Upper lobe of left lung (tissue), 6 donors: Measurements from ENCODE around the gene TSPAN32. TPM values are rescaled to one million over a fixed set of nuclear protein-coding genes. Genes with fewer than 3 reads are reported as not detected.
"Not testable (repeated sequence)": the region's sequence is repeated elsewhere in the genome, so short reads cannot be mapped to it uniquely, and the experiment has no call there.

Experiments
- ATAC-seq, 2 donors: fragments of 200-7000 bp; cut with Tn5 transposase; one replicate each; pipeline ENCODE4 v1.9.1; 2022; ENCODE audit warnings: mild to moderate bottlenecking in 2 of 2, moderate library complexity in 2 of 2; ENCODE audit not compliant: low FRiP score in 2 of 2
- DNase-seq, 2 donors: peaks; one replicate each; pipeline ENCODE4 v3.0.0-alpha.2; 2019 to 2020
- H3K27ac ChIP-seq, 4 donors: fragments of 200-600 bp; sonication (generic); one replicate each; pipeline ENCODE4 v1.5.1; 2016 to 2019
- H3K27me3 ChIP-seq, 4 donors: fragments of 200-600 bp; sonication (generic); one replicate each; pipeline ENCODE4 v1.5.1; 2017 to 2019
- H3K36me3 ChIP-seq, 4 donors: fragments of 200-600 bp; sonication (generic); one replicate each; pipeline ENCODE4 v1.5.1; 2016 to 2019
- H3K4me1 ChIP-seq, 4 donors: fragments of 200-600 bp; sonication (generic); one replicate each; pipeline ENCODE4 v1.5.1; 2018 to 2019
- H3K4me3 ChIP-seq, 4 donors: fragments of 200-600 bp; sonication (generic); one replicate each; pipeline ENCODE4 v1.5.1; 2017 to 2019; ENCODE audit warnings: mild to moderate bottlenecking in 2 of 4, moderate library complexity in 1 of 4
- H3K9me3 ChIP-seq, 4 donors: fragments of 200-600 bp; sonication (generic); one replicate each; pipeline ENCODE4 v1.5.1; 2018 to 2019
- EP300 ChIP-seq, 4 donors: sonication (generic); formaldehyde crosslinking; IDR thresholded peaks; one replicate each; pipeline ENCODE4 v1.5.1; 2017; ENCODE audit warnings: antibody characterized with exemption in 4 of 4, control low read depth in 2 of 4
- POLR2A ChIP-seq, 4 donors: fragments of 450-650 bp; IDR thresholded peaks; one replicate each; pipeline ENCODE4 v1.5.1; 2016 to 2017; ENCODE audit warnings: antibody characterized with exemption in 4 of 4, mild to moderate bottlenecking in 2 of 4
- POLR2AphosphoS5 ChIP-seq, 2 donors: sonication (generic); formaldehyde crosslinking; IDR thresholded peaks; one replicate each; pipeline ENCODE4 v1.5.1; 2017; ENCODE audit warnings: antibody characterized with exemption in 2 of 2
- WGBS, 2 donors: methylation state at CpG; one replicate each; pipeline ENCODE4 v1.1.5; 2017 to 2018; 5-methylcytosine and 5-hydroxymethylcytosine counted together
- total RNA-seq, 6 donors: library from RNA; depleted of rRNA in 4 of 6; stranded (reverse); fragments of >200 nt in 4 of 6; gene quantifications; one replicate each; pipeline versions ENCODE4 v1.1.0 to v1.2.1, GENCODE V29; 2016 to 2021
- TF ChIP-seq, protein P1 (sequence below), 6 experiments: fragments of 450-650 bp in 4 of 6; fragments of 200-600 bp in 2 of 6; sonication (generic) in 2 of 6; IDR thresholded peaks; one replicate each; pipeline ENCODE4 v1.5.1; 2016 to 2019; ENCODE audit warnings: antibody characterized with exemption in 6 of 6
- donor health status: DM: no; HTN: no; CAD: no; lungs with moderate emphysema.
- donor health status: DM: no; HTN: yes; CAD: no; lungs with severe emphysema.

TSPAN32 gene
- total RNA-seq, 6 donors from 2014 or later = 3.1 to 16.4 (median 6.8) TPM

GRCh38 chr11:2331404-2331803 lies 29.6 kb downstream of the TSPAN32 start:
- Histone ChIP-seq H3K36me3 (no peaks in the 10 kb centered on the region), H3K27me3 (no peaks in the 10 kb centered on the region), H3K27ac (no peak overlapping the region), H3K4me1 (no peaks in the 10 kb centered on the region), H3K9me3 (peaks cover 0 to 11% (median 0%) of the 10 kb centered on the region in 4 donors), H3K4me3 (no peak overlapping the region)
- WGBS, 2 donors = 96 to 98% methylated on average over 5 of the region's 5 CpGs
- TF ChIP-seq, protein P1, sequence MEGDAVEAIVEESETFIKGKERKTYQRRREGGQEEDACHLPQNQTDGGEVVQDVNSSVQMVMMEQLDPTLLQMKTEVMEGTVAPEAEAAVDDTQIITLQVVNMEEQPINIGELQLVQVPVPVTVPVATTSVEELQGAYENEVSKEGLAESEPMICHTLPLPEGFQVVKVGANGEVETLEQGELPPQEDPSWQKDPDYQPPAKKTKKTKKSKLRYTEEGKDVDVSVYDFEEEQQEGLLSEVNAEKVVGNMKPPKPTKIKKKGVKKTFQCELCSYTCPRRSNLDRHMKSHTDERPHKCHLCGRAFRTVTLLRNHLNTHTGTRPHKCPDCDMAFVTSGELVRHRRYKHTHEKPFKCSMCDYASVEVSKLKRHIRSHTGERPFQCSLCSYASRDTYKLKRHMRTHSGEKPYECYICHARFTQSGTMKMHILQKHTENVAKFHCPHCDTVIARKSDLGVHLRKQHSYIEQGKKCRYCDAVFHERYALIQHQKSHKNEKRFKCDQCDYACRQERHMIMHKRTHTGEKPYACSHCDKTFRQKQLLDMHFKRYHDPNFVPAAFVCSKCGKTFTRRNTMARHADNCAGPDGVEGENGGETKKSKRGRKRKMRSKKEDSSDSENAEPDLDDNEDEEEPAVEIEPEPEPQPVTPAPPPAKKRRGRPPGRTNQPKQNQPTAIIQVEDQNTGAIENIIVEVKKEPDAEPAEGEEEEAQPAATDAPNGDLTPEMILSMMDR (IDR thresholded peaks at IDR 0.05) = no peak
- TF ChIP-seq POLR2A (IDR thresholded peaks at IDR 0.05) (no peak), EP300 (IDR thresholded peaks at IDR 0.05) (no peak), POLR2AphosphoS5 (IDR thresholded peaks at IDR 0.05) (no peak)
- DNase-seq = no peak
- ATAC-seq = no peak

- not testable (repeated sequence) for H3K27me3 ChIP-seq, H3K4me1 ChIP-seq, H3K27ac ChIP-seq, H3K36me3 ChIP-seq, ATAC-seq, H3K4me3 ChIP-seq
- peaks cover 0 to 11% (median 0%) of the 10 kb centered on the region in 4 donors for H3K9me3 ChIP-seq
- DNase-seq = peak in 1 of 2 donors; percentile 50
- WGBS, 2 donors = 90% methylated on average over 11 of the region's 29 CpGs; no CpG with 5 or more reads in 1 of the 2 donors
These were observed 30.8 kb downstream of the TSPAN32 start for GRCh38 chr11:2332569-2332968.

DNA sequence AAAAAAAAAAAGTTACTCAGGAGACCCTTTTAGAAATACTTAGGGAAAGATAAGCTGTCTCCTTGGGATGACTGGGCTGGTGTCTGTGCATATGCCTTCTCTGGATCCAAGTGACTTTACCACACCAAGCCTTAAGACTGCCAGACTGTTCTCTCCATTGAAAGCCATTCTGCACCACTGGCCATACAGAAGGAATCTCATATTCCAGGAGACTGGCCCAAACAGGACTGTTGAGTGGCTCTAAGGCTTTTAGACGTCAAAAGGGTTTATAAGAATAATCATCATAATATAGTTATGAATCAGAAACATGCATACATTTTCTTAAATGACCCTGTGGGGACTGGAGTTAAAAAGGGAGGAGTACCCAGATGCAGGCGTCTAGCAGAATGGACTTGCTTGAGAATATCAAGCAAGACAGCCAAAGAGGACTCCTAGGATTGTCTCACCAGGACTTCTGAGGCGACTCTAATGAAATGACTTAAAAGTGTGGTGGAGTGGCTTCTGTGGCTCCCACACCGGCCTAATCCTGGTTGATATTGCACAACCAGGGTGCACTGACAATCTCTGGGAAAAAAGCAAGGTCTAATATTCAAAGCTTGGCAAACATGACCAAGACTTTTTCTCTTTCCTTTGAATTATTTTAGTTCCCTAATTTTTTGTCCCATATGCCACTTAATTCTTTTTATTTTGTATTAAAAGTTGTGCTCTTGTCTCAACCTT lies 31.8 kb downstream of the TSPAN32 start:
- DNase-seq = peak in 1 of 2 donors; percentile 42
- ATAC-seq, H3K4me1 ChIP-seq, H3K36me3 ChIP-seq, H3K27me3 ChIP-seq, H3K27ac ChIP-seq, H3K4me3 ChIP-seq: not testable (repeated sequence)
- peaks cover 0 to 11% (median 0%) of the 10 kb centered on the region in 4 donors for H3K9me3 ChIP-seq
- WGBS, 2 donors = 40 to 49% methylated on average over 1 to 2 of the region's 4 CpGs

GRCh38 chr11:2335286-2335685 lies 33.5 kb downstream of the TSPAN32 start:
- H3K36me3 ChIP-seq, H3K4me3 ChIP-seq, H3K27me3 ChIP-seq, H3K4me1 ChIP-seq: not testable (repeated sequence)
- 71 to 88% methylated on average over 18 of the region's 18 CpGs for WGBS, 2 donors
- DNase-seq (peak in 1 of 2 donors; percentile 59), ATAC-seq (peak in 1 of 2 donors; percentile 76)
- H3K27ac ChIP-seq = peak overlapping the region in 1 of 4 donors; percentile 63
- peaks cover 0 to 11% (median 0%) of the 10 kb centered on the region in 4 donors for H3K9me3 ChIP-seq

DNA sequence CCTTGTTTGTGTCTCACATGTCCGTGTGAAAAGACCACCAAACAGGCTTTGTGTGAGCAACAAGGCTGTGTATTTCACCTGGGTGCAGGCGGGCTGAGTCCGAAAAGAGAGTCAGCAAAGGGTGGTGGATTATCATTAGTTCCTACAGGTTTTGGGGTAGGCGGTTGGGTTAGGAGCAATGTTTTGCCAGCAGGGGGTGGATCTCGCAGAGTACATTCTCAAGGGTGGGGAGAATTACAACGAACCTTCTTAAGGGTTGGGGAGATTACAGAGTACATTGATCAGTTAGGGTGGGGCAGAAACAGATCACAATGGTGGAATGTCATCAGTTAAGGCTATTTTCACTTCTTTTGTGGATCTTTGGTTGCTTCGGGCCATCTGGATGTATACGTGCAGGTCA lies 36.9 kb downstream of the TSPAN32 start:
- not testable (repeated sequence) for DNase-seq, H3K27ac ChIP-seq, H3K4me3 ChIP-seq, H3K9me3 ChIP-seq, ATAC-seq, H3K4me1 ChIP-seq, H3K36me3 ChIP-seq, H3K27me3 ChIP-seq
- WGBS, 2 donors = 74 to 79% methylated on average over 8 of the region's 8 CpGs

DNA sequence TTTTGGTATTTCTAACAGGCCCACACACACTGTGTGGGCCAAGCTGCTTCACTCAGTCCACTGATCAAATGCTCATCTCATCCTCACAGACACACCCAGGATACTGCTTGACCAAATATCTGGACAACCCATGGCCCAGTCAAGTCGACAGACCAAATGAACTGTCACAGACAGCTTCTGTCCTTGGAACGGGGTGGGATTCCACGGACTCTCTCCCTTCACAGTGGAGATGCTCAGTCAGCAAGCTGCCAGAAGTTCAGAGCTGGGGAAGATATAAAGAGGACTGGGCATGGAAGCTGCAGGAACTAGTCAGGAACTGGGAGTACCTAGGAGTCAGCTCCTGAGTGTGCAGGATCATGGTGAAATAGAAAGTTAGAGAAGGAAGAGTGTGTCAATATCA lies 40.7 kb downstream of the TSPAN32 start:
- WGBS, 2 donors = 89 to 93% methylated on average over 3 of the region's 3 CpGs
- H3K27me3 ChIP-seq = no peaks in the 10 kb centered on the region
- ATAC-seq (no peak), DNase-seq (no peak)
- TF ChIP-seq EP300 (IDR thresholded peaks at IDR 0.05) = no peak
- no peak for TF ChIP-seq POLR2AphosphoS5 (IDR thresholded peaks at IDR 0.05)
- TF ChIP-seq, protein P1 (IDR thresholded peaks at IDR 0.05) = no peak
- TF ChIP-seq POLR2A (IDR thresholded peaks at IDR 0.05) = no peak
- H3K4me3 ChIP-seq = no peak overlapping the region
- no peaks in the 10 kb centered on the region for H3K9me3 ChIP-seq
- H3K4me1 ChIP-seq = no peaks in the 10 kb centered on the region
- H3K36me3 ChIP-seq = no peaks in the 10 kb centered on the region
- H3K27ac ChIP-seq = no peak overlapping the region

DNA sequence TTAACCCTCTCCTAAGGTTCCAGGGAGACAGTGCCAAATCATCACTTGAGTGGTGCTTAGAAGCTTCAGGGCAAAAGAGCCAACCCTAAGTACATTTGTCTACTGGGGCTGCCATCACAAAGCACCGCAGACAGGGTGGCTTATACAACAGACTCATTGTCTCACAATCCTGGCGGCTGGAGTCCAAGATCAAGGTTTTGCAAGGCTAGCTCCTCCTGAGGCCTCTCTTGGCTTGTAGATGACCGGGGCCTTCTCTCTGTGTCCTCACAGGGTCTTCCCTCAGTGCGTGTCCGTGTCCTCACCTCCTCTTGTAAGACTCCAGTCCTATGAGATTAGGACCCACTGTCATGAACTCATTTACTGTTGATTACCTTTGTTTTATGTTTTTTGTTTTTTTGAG lies 41.2 kb downstream of the TSPAN32 start:
- no peaks in the 10 kb centered on the region for H3K36me3 ChIP-seq
- ATAC-seq (no peak), DNase-seq (no peak)
- 74 to 81% methylated on average over 5 of the region's 5 CpGs for WGBS, 2 donors
- H3K4me3 ChIP-seq = no peak overlapping the region
- H3K27me3 ChIP-seq = no peaks in the 10 kb centered on the region
- TF ChIP-seq POLR2AphosphoS5 (IDR thresholded peaks at IDR 0.05) (no peak), POLR2A (IDR thresholded peaks at IDR 0.05) (no peak), EP300 (IDR thresholded peaks at IDR 0.05) (no peak)
- TF ChIP-seq, protein P1 (IDR thresholded peaks at IDR 0.05) = no peak
- H3K9me3 ChIP-seq = no peaks in the 10 kb centered on the region
- H3K27ac ChIP-seq = no peak overlapping the region
- H3K4me1 ChIP-seq = no peaks in the 10 kb centered on the region
